Measurements from ENCODE around the gene SCNN1B.

SCNN1B gene

DNA sequence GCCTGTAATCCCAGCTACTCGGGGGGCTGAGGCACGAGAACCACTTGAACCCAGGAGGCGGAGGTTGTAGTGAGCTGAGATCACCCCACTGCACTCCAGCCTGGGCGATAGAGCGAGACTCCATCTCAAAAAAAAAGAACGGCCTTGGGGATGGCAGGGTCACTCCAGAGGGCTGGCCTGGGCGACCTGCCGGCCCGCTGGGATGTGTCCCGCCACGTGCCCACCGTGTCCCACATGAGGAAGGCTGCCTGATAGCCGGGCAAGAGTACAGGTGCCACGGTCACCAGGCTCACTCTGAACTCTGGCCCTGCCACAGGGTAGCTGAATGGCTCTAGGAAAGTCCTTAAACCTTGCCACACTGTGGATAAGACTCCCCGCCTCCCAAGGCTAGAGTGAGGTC is 83.3 kb downstream of the SCNN1B start (continued):
- TF ChIP-seq ZSCAN5A (tag by site-specific recombination; IDR thresholded peaks at IDR 0.05), result no peak
- no peak for TF ChIP-seq PBX3 (CRISPR knock-in tag; IDR thresholded peaks at IDR 0.05)
- no peak for TF ChIP-seq TSHZ1 (tag by site-specific recombination; IDR thresholded peaks at IDR 0.05; ENCODE audit: borderline replicate concordance)
- no peak for TF ChIP-seq ZNF366 (tag by site-specific recombination; conservative IDR thresholded peaks at IDR 0.05)
- no peak for TF ChIP-seq ZBTB26 (tag by site-specific recombination; optimal IDR thresholded peaks at IDR 0.05)
- TF ChIP-seq ZNF776 (tag by site-specific recombination; IDR thresholded peaks at IDR 0.05; ENCODE audit: borderline replicate concordance), result no peak
- TF ChIP-seq ZNF10 (tag by site-specific recombination; IDR thresholded peaks at IDR 0.05), result no peak
- no peak for TF ChIP-seq ZNF701 (tag by site-specific recombination; IDR thresholded peaks at IDR 0.05)
- TF ChIP-seq PRDM4 (tag by site-specific recombination; IDR thresholded peaks at IDR 0.05), result no peak
- TF ChIP-seq ZBTB8A (tag by site-specific recombination; IDR thresholded peaks at IDR 0.05), result no peak
- no peak for TF ChIP-seq ZFP69B (tag by site-specific recombination; IDR thresholded peaks at IDR 0.05)

DNA sequence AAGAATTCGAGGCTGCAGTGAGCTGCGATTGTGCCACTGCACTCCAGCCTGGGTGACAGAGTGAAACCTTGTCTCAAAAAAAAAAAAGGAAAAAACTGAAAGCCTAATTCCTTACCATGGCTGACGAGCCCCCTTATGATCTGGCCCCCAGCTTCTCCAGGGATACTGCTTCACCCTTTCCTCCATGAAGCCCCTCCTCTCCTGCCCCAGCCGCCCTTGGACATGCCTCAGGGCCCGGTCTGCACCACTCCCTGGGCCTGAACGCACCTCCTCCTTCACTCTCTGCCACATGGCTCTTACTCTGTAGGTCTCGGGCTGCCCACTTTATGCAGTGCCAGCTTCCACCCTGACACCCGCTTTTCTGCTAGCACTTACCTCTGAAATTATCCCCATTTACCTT is 85.6 kb downstream of the SCNN1B start:
- H3K27ac ChIP-seq (ENCODE audit: extremely low read depth, low read depth, low read length), result no peak overlapping the region
- CTCF ChIA-PET, result no interaction called here
- POLR2A ChIA-PET, result interaction anchor here (0.7 kb wide), 1 partner anchor 24 kb away, joined by 3 read pairs; no protein-coding TSS in a partner anchor

More for the DNA sequence above, 85.6 kb downstream of the SCNN1B start:
- Histone ChIP-seq H3K9me3 (ENCODE audit: control insufficient read depth, insufficient read depth, low read depth, low read length) (no peaks in the 10 kb centered on the region), H3K4me3 (ENCODE audit: low read depth, low read length) (no peak overlapping the region), H3K36me3 (ENCODE audit: control insufficient read depth in 2 of 2, insufficient read depth in 1 of 2, low read length in 2 of 2) (peaks cover 0 to 30% of the 10 kb centered on the region in 2 experiments; a peak in 2 of 3 replicates), H3K4me1 (ENCODE audit: control insufficient read depth, insufficient read depth, low read length) (no peaks in the 10 kb centered on the region)
- TF ChIP-seq ZNF23 (tag by site-specific recombination; IDR thresholded peaks at IDR 0.05; ENCODE audit: borderline replicate concordance) (no peak), ZNF274 (IDR thresholded peaks at IDR 0.05; ENCODE audit: low read length) (no peak), ZNF274 (tag by site-specific recombination; IDR thresholded peaks at IDR 0.05; ENCODE audit: borderline replicate concordance) (no peak), ZNF707 (tag by site-specific recombination; IDR thresholded peaks at IDR 0.05) (no peak), ZNF501 (tag by site-specific recombination; IDR thresholded peaks at IDR 0.05) (no peak), ZSCAN30 (tag by site-specific recombination; IDR thresholded peaks at IDR 0.05) (no peak), ZNF776 (tag by site-specific recombination; IDR thresholded peaks at IDR 0.05; ENCODE audit: borderline replicate concordance) (no peak), OVOL3 (tag by site-specific recombination; IDR thresholded peaks at IDR 0.05) (no peak), ZBTB6 (tag by site-specific recombination; IDR thresholded peaks at IDR 0.05) (no peak)

Data from HEK293 (cell line).